Measurements from ENCODE around the gene NLRP12. TPM values are rescaled to one million over a fixed set of nuclear protein-coding genes. Genes with fewer than 3 reads are reported as not detected.

The NLRP12 gene
- total and polyA plus RNA-seq, 10 of the 15 experiments (the other 5 are each of a cell fraction or from before 2014, with no cell fraction given): not detected

DNA sequence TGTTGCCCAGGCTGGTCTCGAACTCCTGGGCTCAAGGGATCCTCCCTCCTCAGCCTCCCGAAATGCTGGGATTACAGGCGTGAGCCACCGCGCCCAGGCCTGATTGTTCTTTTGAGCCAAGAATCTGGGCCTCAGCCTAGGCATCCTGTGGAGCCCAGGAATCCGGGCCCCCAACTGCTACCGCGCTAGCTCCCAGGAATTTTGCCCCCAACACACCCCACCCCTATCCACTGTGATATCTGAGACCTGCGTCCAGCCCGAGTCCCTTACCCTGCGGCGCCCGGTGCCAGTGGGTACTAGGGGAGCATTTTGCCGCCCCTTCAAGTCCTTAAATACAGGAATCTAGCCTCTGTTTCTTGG, 42.7 kb upstream of the NLRP12 start (continued):
- no peak for TF ChIP-seq ZNF592 (IDR thresholded peaks at IDR 0.05)
- no peak for TF ChIP-seq E2F8 (IDR thresholded peaks at IDR 0.05; ENCODE audit: low read depth, partially characterized antibody)
- TF ChIP-seq NFXL1 (IDR thresholded peaks at IDR 0.05; ENCODE audit: borderline replicate concordance): no peak

Data from GM12878 (cell line).